ENCODE measurements around the gene SPSB1.

Gene SPSB1

GRCh38 chr1:9366943-9367780 lies 74.5 kb downstream of the SPSB1 start:
- no peaks in the 10 kb centered on the region for H3K9me3 ChIP-seq
- no peaks in the 10 kb centered on the region for H3K36me3 ChIP-seq
- DNase-seq = no peak
- no peaks in the 10 kb centered on the region for H3K4me1 ChIP-seq
- no peak for TF ChIP-seq CTCF (IDR thresholded peaks at IDR 0.05; ENCODE audit: low read depth, low read length)
- no peaks in the 10 kb centered on the region for H3K27me3 ChIP-seq
- H3K4me3 ChIP-seq (ENCODE audit: low read depth, low read length) = no peak overlapping the region

- no peaks in the 10 kb centered on the region for H3K27me3 ChIP-seq
- H3K36me3 ChIP-seq = no peaks in the 10 kb centered on the region
- no peak for DNase-seq
- H3K9me3 ChIP-seq = no peaks in the 10 kb centered on the region
- H3K4me3 ChIP-seq (ENCODE audit: low read depth, low read length) = no peak overlapping the region
- TF ChIP-seq CTCF (IDR thresholded peaks at IDR 0.05; ENCODE audit: low read depth, low read length) = no peak
- H3K4me1 ChIP-seq = no peaks in the 10 kb centered on the region
Observed at GRCh38 chr1:9367806-9368205, 75.1 kb downstream of the SPSB1 start.

- Histone ChIP-seq H3K36me3 (no peaks in the 10 kb centered on the region), H3K9me3 (no peaks in the 10 kb centered on the region), H3K4me3 (ENCODE audit: low read depth, low read length) (no peak overlapping the region), H3K4me1 (no peaks in the 10 kb centered on the region), H3K27me3 (no peaks in the 10 kb centered on the region)
- no peak for TF ChIP-seq CTCF (IDR thresholded peaks at IDR 0.05; ENCODE audit: low read depth, low read length)
- DNase-seq = no peak
Observed at GRCh38 chr1:9368356-9368755, 75.7 kb downstream of the SPSB1 start.

- H3K4me3 ChIP-seq (ENCODE audit: low read depth, low read length) = no peak overlapping the region
- no peaks in the 10 kb centered on the region for H3K27me3 ChIP-seq
- H3K36me3 ChIP-seq = no peaks in the 10 kb centered on the region
- no peak for DNase-seq
- no peak for TF ChIP-seq CTCF (IDR thresholded peaks at IDR 0.05; ENCODE audit: low read depth, low read length)
- no peaks in the 10 kb centered on the region for H3K9me3 ChIP-seq
- H3K4me1 ChIP-seq = no peaks in the 10 kb centered on the region
Observed at GRCh38 chr1:9369964-9370788, 77.5 kb downstream of the SPSB1 start.

- Histone ChIP-seq H3K4me1 (no peaks in the 10 kb centered on the region), H3K27me3 (no peaks in the 10 kb centered on the region), H3K9me3 (no peaks in the 10 kb centered on the region), H3K36me3 (no peaks in the 10 kb centered on the region), H3K4me3 (ENCODE audit: low read depth, low read length) (no peak overlapping the region)
- no peak for DNase-seq
- TF ChIP-seq CTCF (IDR thresholded peaks at IDR 0.05; ENCODE audit: low read depth, low read length) = no peak
Observed at GRCh38 chr1:9371391-9371935, 78.8 kb downstream of the SPSB1 start.
